D341Med (cell line): ENCODE results near the gene TPPP3.

Source experiments
- DNase-seq: peaks from one replicate; pipeline ENCODE4 v3.0.0; 2012; ENCODE audit warnings: low spot score

The TPPP3 gene

GRCh38 chr16:67341250-67341649 lies 52.0 kb downstream of the TPPP3 start:
- no peak for DNase-seq
